GM21526 (cell line): Measurements from ENCODE around the gene MYO3A.
"Not testable (repeated sequence)": the region's sequence is repeated elsewhere in the genome, so short reads cannot be mapped to it uniquely, and the experiment has no call there.

Experiments
- ATAC-seq: cut with Tn5 transposase; IDR thresholded peaks from one replicate; pipeline ENCODE4 v1.9.1; 2021; ENCODE audit warnings: moderate library complexity; ENCODE audit not compliant: unreplicated experiment, low FRiP score

MYO3A gene

GRCh38 chr10:25972631-25973030 lies 38.6 kb downstream of the MYO3A start:
- ATAC-seq, result no peak

- ATAC-seq, result no peak
These were observed 40.9 kb downstream of the MYO3A start for GRCh38 chr10:25974897-25975459.

- ATAC-seq, result no peak
These were observed 44.7 kb downstream of the MYO3A start for GRCh38 chr10:25978771-25979170.

- ATAC-seq, result no peak
These were observed 48.1 kb downstream of the MYO3A start for GRCh38 chr10:25982107-25982506.

- ATAC-seq, result no peak
These were observed 54.6 kb downstream of the MYO3A start for GRCh38 chr10:25988583-25988982.

GRCh38 chr10:25989951-25990350 lies 55.9 kb downstream of the MYO3A start:
- no peak for ATAC-seq

GRCh38 chr10:25999295-25999981 lies 65.4 kb downstream of the MYO3A start:
- no peak for ATAC-seq

GRCh38 chr10:26000971-26001370 lies 66.9 kb downstream of the MYO3A start:
- ATAC-seq, result no peak

GRCh38 chr10:26002466-26002865 lies 68.4 kb downstream of the MYO3A start:
- not testable (repeated sequence) for ATAC-seq

GRCh38 chr10:26015092-26015491 lies 81.1 kb downstream of the MYO3A start:
- no peak for ATAC-seq

GRCh38 chr10:26022831-26023230 lies 88.8 kb downstream of the MYO3A start:
- no peak for ATAC-seq

- no peak for ATAC-seq
These were observed 90.3 kb downstream of the MYO3A start for GRCh38 chr10:26024303-26024702.

- ATAC-seq, result no peak
These were observed 91.5 kb downstream of the MYO3A start for GRCh38 chr10:26025523-26025922.

- no peak for ATAC-seq
These were observed 95.8 kb downstream of the MYO3A start for GRCh38 chr10:26029858-26030257.

GRCh38 chr10:26031300-26031699 lies 97.3 kb downstream of the MYO3A start:
- no peak for ATAC-seq

- ATAC-seq, result no peak
These were observed 109.4 kb downstream of the MYO3A start for GRCh38 chr10:26043469-26043868.

- no peak for ATAC-seq
These were observed 110.2 kb downstream of the MYO3A start for GRCh38 chr10:26044141-26044749.

- ATAC-seq, result no peak
These were observed 112.2 kb downstream of the MYO3A start for GRCh38 chr10:26046073-26046700.

GRCh38 chr10:26048756-26049155 lies 114.7 kb downstream of the MYO3A start:
- no peak for ATAC-seq

GRCh38 chr10:26052326-26052725 lies 118.3 kb downstream of the MYO3A start:
- ATAC-seq, result no peak

- no peak for ATAC-seq
These were observed 123.4 kb downstream of the MYO3A start for GRCh38 chr10:26057466-26057865.

GRCh38 chr10:26064106-26064505 lies 130.1 kb downstream of the MYO3A start:
- ATAC-seq, result no peak
